Testis (tissue), 2 donors: ENCODE results near the gene MAP2.

Experiments used
- CTCF ChIP-seq, 3 experiments: fragments of 450-650 bp in 2 of 3; fragments of 200-600 bp in 1 of 3; sonication (generic) in 1 of 3; IDR thresholded peaks; one replicate each; pipeline ENCODE4 v1.5.1; 2016 to 2019; ENCODE audit warnings: antibody characterized with exemption in 3 of 3, mild to moderate bottlenecking in 2 of 3, moderate library complexity in 1 of 3
- POLR2A ChIP-seq: fragments of 450-650 bp; IDR thresholded peaks from one replicate; pipeline ENCODE4 v1.6.1; 2017; ENCODE audit warnings: antibody characterized with exemption, mild to moderate bottlenecking, moderate library complexity

- TF ChIP-seq POLR2A (no peak), CTCF (IDR thresholded peaks at IDR 0.05) (no peak)
These were observed 72.7 kb downstream of the MAP2 start for GRCh38 chr2:209496586-209496982.
